Activated naive CD4-positive, alpha-beta T cell treated with anti-CD3 and anti-CD28 coated beads, Interleukin-2, amount 50 U/mL, for 72 hours (primary cell): ENCODE data around the gene OR2Y1. TPM values are rescaled to one million over a fixed set of nuclear protein-coding genes. Genes with fewer than 3 reads are reported as not detected.
"Not testable (repeated sequence)": the region's sequence is repeated elsewhere in the genome, so short reads cannot be mapped to it uniquely, and the experiment has no call there.

ENCODE experiments used
- ATAC-seq, 2 donors: fragments of 150-1000 bp; cut with Tn5 transposase; 2 replicates each; pipeline ENCODE4 v1.10.0; 2021; ENCODE audit warnings: mild to moderate bottlenecking in 2 of 2, moderate library complexity in 2 of 2
- DNase-seq, 2 donors: peaks; one replicate each; pipeline ENCODE4 v3.0.0; 2021 to 2022; ENCODE audit warnings: low spot score in 2 of 2
- H3K27ac Mint-ChIP-seq, 2 donors: one replicate each; pipeline ENCODE4 v1.8.0; 2022; ENCODE audit warnings: mild to moderate bottlenecking in 2 of 2, mixed read lengths in 2 of 2
- H3K36me3 Mint-ChIP-seq, 2 donors: one replicate each; pipeline ENCODE4 v1.8.0; 2022; ENCODE audit warnings: mixed read lengths in 2 of 2
- H3K9me3 Mint-ChIP-seq, 2 donors: one replicate each; pipeline ENCODE4 v1.8.0; 2022; ENCODE audit warnings: mixed read lengths in 2 of 2
- total RNA-seq, 2 donors: library from RNA; stranded (reverse); gene quantifications; one replicate each; pipeline ENCODE4 v1.2.3, GENCODE V29; 2022

Gene OR2Y1
- total RNA-seq, 2 donors from 2014 or later: not detected

DNA sequence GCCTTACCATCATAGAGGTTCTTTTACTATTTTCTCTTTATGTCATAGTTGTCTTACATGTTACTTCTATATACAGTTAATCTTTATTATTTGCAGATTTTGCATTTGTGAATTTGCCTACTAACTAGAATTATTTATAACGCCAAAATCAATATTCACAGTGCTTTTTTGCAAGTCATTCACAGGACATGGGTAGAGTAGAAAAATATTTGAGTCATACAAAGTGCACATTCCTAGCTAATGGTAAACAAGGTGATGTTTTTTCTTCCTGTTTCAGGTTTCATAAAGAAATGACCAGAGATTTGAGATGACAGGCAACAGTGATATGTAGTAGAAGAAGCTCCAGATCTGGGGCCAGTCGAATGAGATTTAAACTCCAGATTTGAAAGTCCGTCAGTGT, 30.0 kb upstream of the OR2Y1 start:
- DNase-seq: no peak
- Mint-ChIP-seq H3K36me3 (peaks cover 10% of the 10 kb centered on the region in 2 donors), H3K9me3 (peaks cover 0 to 11% of the 10 kb centered on the region in 2 donors), H3K27ac (no peak overlapping the region)
- no peak for ATAC-seq

DNA sequence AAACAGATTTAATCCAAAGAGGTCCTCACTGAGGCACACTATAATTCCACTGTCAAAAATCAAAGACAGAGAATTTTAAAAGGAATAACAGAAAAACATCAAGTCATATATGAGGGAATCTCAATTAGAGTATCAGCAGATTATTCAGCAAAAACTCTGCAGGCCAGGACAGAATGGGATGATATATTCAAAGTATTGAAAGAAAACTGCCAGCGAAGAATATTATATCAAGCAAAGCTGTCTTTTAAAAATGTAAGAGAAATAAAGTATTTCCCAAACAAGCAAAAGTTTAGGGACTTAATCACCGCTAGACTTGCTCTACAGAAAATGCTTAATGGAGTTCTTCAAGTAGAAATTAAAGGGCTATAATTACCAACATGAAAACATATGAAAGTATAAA, 15.7 kb upstream of the OR2Y1 start:
- Mint-ChIP-seq H3K36me3 (peaks cover 0 to 33% of the 10 kb centered on the region in 2 donors), H3K9me3 (peaks cover 6 to 11% of the 10 kb centered on the region in 2 donors), H3K27ac (no peak overlapping the region)
- DNase-seq (no peak), ATAC-seq (no peak)

DNA sequence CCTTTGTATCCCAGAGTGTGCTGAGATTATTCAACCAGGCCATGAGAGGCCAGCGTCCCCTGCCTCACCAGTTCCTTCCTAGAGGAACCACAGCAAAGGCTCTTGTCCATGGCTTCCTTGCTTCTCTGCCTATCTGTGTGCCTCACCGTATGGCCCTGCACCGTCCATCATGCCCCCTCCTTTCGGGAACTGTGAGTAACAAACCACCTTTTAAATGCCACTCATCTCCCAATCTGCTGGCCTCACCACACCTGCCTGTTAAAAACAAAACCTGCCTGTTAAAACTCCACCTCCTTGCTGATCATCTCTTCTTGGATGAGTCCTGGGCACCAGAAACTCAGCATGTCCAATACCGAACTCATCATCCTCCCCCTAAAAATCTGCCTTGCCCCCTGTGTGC, 4.4 kb upstream of the OR2Y1 start:
- Mint-ChIP-seq H3K9me3 (no peaks in the 10 kb centered on the region), H3K27ac (no peak overlapping the region)

DNA sequence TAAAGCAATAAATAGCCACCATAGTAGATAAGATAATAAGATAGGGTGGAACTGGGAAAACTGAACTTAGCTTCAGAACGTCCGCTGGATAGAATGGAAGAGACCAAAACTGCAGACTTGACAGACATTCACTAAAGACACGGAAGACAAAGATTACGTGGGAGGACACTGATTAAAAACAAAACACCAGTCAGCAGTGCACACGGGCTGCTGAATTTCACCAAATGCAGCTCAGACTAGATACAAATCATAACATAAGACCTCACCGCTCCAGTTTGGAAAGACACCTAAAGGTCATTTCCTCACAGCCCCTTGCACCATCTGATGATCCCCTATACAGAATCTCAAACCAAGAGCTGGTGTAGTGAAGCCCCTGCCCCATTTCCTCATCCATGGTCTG, 2.9 kb upstream of the OR2Y1 start:
- ATAC-seq (no peak), DNase-seq (no peak)
- no peak overlapping the region for H3K27ac Mint-ChIP-seq
- no peaks in the 10 kb centered on the region for H3K9me3 Mint-ChIP-seq
- no peaks in the 10 kb centered on the region for H3K36me3 Mint-ChIP-seq

More for the DNA sequence above, 4.4 kb upstream of the OR2Y1 start:
- H3K36me3 Mint-ChIP-seq: no peaks in the 10 kb centered on the region
- ATAC-seq: no peak
- no peak for DNase-seq

DNA sequence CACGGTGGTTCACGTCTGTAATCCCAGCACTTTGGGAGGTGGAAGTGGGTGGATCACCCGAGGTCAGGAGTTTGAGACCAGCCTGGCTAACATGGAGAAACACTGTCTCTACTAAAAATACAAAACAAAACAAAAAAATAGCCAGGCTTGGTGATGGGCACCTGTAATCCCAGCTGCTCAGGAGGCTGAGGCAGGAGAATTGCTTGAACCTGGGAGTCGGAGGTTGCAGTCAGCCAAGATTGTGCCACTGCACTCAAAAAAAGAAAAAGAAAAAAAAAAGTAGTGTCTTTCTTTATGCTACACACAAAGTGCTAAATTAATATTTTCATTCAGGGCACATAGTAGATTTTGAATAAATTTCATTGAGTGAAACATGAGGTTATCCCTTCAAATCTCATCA, 1.1 kb upstream of the OR2Y1 start:
- ATAC-seq, H3K27ac Mint-ChIP-seq, H3K36me3 Mint-ChIP-seq, H3K9me3 Mint-ChIP-seq, DNase-seq: not testable (repeated sequence)

DNA sequence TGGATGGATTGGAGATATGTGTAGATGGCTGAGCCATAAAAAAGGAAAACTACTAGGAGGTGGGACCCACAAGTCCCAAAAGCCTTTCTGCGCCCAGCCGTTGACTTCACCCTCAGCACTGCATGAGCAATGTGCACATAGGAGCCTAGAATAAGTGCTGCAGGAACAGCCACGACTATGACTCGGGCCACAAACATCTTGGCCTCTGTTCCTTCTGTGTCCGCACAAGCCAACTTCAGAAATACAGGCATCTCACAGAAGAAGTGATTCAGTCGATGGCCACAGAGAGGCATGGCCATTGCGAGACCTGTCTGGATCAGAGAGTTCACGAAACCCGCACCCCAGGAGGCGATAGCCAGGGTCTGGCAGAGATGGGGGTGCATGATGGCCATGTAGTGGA, 587 bp downstream of the OR2Y1 start:
- ATAC-seq (no peak), DNase-seq (no peak)
- Mint-ChIP-seq H3K36me3 (no peaks in the 10 kb centered on the region), H3K9me3 (no peaks in the 10 kb centered on the region), H3K27ac (no peak overlapping the region)

DNA sequence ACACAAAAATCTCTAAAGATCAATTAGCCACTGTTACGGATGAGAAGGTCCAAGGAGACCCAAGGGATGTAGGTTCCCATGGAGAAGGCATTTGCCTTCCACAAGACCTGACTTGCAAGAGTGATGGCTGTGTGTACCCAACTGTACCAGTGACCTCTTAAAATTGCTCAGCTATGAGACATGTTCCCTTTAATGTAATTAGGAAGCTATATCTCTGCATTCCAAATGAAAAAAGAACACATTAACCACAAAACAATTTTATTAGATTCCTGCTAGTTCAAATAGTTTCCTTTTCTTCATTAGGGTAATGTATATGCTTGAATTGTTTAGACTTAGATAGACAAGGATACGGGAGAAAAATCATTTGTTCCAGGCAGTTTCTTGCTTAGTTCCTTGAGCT, 3.3 kb downstream of the OR2Y1 start:
- Mint-ChIP-seq H3K27ac (no peak overlapping the region), H3K9me3 (no peaks in the 10 kb centered on the region), H3K36me3 (no peaks in the 10 kb centered on the region)
- DNase-seq (no peak), ATAC-seq (no peak)

DNA sequence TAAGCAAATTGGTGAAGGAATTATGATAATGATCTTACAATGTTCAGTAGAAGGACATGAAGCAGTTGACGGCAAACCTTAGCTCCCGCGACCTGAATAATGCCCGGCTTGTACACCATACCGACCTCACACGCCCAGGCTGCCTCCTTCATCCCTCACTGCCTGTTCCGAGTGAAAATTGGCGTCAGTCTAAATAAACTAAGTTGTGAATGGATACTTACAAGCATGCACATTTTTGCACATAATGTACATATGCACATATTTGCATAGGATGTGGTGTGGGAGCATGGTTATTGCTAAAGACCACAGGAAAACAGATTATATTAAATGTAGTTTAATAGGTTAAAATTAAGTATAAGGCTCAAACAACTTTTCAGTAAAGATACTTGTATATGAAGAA, 14.9 kb downstream of the OR2Y1 start:
- no peak for ATAC-seq
- no peak for DNase-seq
- no peak overlapping the region for H3K27ac Mint-ChIP-seq
- no peaks in the 10 kb centered on the region for H3K36me3 Mint-ChIP-seq
- no peaks in the 10 kb centered on the region for H3K9me3 Mint-ChIP-seq

DNA sequence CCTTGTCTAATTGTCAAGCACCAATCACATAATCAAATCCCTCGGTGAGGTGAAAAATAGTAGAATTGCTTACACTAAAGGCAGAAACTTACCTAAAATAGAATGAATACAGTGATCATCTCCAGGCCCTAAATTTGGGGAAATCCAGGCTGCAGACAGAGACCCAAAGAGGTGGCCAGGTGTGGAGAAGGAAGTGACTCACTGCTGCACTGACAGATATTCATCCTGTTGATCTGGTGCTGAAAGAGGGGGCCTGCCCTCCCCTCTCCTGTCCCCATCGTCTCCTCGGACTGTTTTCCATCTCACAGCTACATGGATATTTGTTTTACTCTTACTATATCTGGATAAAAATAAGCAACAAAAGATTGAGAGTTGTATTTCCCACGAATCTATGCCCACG, 15.9 kb downstream of the OR2Y1 start:
- DNase-seq: no peak
- peak; percentile 47 to 64 for ATAC-seq
- Mint-ChIP-seq H3K27ac (peak overlapping the region in 1 of 2 donors; percentile 9), H3K36me3 (no peaks in the 10 kb centered on the region), H3K9me3 (no peaks in the 10 kb centered on the region)

DNA sequence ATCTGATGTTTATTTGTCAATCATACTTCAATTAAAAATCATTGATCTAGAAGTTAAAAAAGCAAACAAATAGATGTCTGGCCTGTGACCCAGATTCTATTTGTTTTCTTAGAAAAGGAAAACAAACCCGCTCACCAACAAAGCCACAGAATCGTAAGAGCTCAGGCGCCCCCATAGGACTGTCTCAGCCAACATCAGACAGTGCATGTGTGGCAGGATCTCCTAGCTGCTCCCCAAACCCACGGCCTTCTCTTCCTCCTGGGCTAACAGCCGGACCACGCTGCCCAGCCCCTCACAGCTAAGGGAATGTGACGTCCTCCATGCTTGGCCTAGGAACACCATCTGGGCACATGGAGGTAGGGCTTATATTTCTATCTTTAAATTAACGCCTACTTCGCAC, 19.4 kb downstream of the OR2Y1 start:
- Mint-ChIP-seq H3K36me3 (no peaks in the 10 kb centered on the region), H3K9me3 (no peaks in the 10 kb centered on the region), H3K27ac (no peak overlapping the region)
- no peak for DNase-seq
- peak in 1 of 2 donors; percentile 25 for ATAC-seq

DNA sequence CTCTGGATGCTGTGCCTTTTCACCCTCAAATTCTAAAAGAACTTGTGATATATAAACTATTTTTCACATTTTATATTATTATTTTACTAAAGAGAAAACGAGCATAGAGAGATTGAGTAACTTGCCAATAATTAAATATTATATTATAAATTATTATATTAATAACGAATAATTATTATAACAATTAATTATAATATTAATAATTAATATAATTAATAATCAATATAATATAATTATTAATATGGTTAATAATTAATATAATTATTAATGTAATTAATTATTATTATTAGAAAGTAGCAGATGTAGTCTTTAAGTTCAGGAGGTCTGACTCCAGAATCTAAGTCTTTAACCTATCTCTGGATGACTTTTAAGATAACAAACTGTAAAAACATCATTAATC, 20.1 kb downstream of the OR2Y1 start:
- Mint-ChIP-seq H3K27ac (no peak overlapping the region), H3K36me3 (no peaks in the 10 kb centered on the region), H3K9me3 (no peaks in the 10 kb centered on the region)
- no peak for DNase-seq
- ATAC-seq: no peak

DNA sequence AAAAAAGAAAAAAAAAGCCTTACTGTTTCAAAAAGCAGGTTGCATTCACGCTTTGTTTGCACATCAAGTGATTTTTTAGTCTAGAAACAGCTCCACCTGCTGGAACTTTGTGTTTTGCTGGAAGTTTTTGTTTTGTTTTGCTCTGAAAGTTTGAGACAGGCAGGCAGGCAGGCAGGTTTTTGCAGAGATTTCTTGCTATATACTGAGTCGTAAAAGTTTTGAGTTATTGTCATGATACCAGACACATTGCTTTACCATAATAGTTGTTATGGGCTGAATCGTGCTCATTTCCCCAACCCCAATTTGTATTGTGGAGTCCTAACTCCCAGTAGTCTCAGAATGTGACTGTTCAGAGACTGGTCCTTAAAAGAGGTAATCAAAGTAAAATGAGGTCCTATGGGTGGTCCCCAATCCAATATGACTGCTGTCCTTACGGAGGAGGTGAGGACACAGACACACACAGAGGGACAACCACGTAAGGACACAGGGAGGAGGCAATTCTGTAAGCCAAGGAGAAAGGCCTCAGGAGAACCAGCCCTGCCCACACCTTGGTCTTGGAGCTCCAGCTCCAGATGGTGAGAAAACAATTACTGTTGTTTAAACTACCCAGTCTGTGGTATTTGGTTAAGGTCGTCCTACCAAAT, 20.9 kb downstream of the OR2Y1 start:
- no peak overlapping the region for H3K27ac Mint-ChIP-seq
- DNase-seq (peak in 1 of 2 donors; percentile 43), ATAC-seq (peak in 1 of 2 donors; percentile 31)
- H3K9me3 Mint-ChIP-seq: peaks cover 0 to 1% of the 10 kb centered on the region in 2 donors
- H3K36me3 Mint-ChIP-seq: no peaks in the 10 kb centered on the region

DNA sequence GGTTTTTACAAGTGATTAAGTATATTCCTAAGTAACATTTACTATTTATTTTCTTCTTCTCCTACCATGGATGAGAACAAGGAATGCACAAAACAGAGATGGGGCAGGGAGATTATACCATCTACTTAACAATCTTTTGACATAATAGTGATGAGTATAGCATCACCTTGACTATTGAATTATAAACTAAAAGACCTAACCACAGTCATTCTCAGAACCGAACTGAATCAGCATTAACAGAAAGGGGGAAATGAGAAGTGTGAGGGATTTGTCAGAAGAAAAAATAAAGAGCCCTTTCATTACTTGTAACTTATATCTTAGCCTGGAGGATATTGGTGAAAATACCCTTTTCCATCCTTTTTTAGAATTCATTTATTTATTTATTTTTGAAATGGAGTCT, 21.9 kb downstream of the OR2Y1 start:
- DNase-seq (no peak), ATAC-seq (peak; percentile 61 to 92)
- H3K9me3 Mint-ChIP-seq: peaks cover 3 to 9% of the 10 kb centered on the region in 2 donors
- peaks cover 0 to 8% of the 10 kb centered on the region in 2 donors for H3K36me3 Mint-ChIP-seq
- H3K27ac Mint-ChIP-seq: no peak overlapping the region

DNA sequence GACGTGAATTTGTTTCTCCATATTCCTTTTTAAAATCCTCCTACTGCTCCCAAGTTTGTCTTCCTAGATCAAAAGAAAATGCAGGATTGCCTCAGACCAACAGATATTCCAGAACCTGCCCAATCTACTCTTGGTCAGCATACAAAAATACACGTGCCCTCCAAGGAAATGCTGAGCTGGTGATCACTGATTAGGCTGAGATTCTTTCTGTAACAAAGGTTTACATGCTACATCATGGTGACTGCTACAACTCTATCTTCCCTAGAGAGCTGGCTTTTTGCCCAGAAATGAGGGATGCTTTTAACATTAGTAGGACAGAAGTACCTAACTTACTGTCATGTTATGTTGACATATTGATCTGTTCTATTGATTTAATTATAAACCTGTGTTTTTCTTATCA, 35.5 kb downstream of the OR2Y1 start:
- Mint-ChIP-seq H3K36me3 (no peaks in the 10 kb centered on the region), H3K27ac (no peak overlapping the region), H3K9me3 (peaks cover 0 to 3% of the 10 kb centered on the region in 2 donors)
- ATAC-seq: no peak
- no peak for DNase-seq

DNA sequence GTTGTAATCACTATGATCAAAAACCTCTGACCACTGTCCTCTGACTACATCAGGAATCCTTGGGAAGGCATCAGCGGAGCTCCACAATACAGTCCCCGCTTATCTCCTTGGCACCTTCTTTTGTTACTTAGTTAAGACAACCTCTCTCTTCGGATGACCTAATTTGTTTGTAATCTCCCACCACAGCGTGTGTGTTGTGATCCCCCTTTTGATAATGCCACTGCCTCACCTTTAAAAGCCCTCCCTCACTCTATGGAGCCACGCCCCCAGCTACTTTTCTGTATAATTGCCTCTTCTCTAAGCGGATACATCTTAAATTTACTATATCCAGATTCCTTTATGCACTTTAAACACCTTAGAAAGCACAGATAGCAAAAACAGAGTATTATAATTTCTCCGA, 35.9 kb downstream of the OR2Y1 start:
- ATAC-seq (no peak), DNase-seq (no peak)
- no peak overlapping the region for H3K27ac Mint-ChIP-seq
- H3K36me3 Mint-ChIP-seq: no peaks in the 10 kb centered on the region
- H3K9me3 Mint-ChIP-seq: peaks cover 0 to 3% of the 10 kb centered on the region in 2 donors

DNA sequence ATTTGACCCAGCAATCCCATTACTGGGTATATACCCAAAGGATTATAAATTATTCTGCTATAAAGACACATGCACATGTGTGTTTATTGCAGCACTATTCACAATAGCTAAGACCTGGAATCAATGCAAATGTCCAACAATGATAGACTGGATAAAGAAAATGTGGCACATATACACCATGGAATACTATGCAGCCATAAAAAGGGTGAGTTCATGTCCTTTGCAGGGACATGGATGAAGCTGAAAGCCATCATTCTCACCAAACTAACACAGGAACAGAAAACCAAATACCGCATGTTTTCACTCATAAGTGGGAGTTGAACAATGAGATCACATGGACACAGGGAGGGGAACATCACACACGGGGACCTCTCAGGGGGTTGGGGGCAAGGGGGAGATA, 36.5 kb downstream of the OR2Y1 start:
- not testable (repeated sequence) for H3K9me3 Mint-ChIP-seq, ATAC-seq, H3K36me3 Mint-ChIP-seq

DNA sequence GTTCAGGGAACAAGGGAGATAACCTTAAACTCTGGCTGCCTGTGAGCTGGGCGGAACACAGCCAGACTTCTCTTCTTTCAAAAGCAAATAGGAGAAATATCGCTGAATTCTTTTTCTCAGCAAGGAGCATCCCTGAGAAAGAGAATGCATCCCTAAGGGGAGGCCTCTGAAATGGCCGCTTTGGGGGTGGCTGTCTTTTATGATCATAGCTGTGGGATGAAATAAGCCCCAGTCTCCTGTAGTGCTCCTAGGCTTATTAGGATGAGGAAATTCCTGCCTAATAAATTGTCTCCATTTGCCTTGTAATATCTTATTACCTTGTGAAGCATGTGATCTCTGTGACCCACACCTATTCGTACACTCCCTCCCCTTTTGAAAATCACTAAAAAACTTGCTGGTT, 39.4 kb downstream of the OR2Y1 start:
- DNase-seq, H3K36me3 Mint-ChIP-seq, H3K27ac Mint-ChIP-seq, H3K9me3 Mint-ChIP-seq, ATAC-seq: not testable (repeated sequence)

More for the DNA sequence above, 36.5 kb downstream of the OR2Y1 start:
- not testable (repeated sequence) for DNase-seq, H3K27ac Mint-ChIP-seq

DNA sequence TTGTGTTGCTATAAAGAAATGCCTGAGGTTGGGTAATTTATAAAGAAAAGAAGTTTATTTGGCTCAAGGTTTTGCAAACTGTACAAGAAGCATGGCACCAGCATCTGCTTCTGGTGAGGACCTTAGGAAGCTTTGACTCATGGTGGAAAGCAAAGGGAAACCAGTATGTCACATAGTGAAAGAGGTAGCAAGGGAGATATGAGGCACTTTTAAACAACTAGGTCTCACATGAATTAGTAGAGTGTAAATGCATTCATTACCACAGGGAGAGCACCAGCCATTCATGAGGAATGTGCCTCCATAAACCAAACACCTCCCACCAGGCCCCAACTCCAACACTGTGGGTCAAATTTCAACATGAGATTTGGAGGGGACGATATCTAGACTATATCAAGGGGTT, 40.8 kb downstream of the OR2Y1 start:
- no peak for DNase-seq
- Mint-ChIP-seq H3K36me3 (no peaks in the 10 kb centered on the region), H3K9me3 (peaks cover 0 to 3% of the 10 kb centered on the region in 2 donors), H3K27ac (no peak overlapping the region)
- ATAC-seq: peak; percentile 53 to 94
